SK-N-MC (cell line): Measurements from ENCODE around the gene TRPV2.

Experiments used
- EZH2 ChIP-seq: fragments of 200-600 bp; sonication (generic); IDR thresholded peaks from one replicate; pipeline ENCODE4 v1.6.1; 2017; ENCODE audit warnings: antibody characterized with exemption
- POLR2AphosphoS5 ChIP-seq: IDR thresholded peaks from 2 replicates; pipeline ENCODE4 v1.6.1; 2012; ENCODE audit warnings: mild to moderate bottlenecking, low read depth, low read length, borderline replicate concordance

DNA sequence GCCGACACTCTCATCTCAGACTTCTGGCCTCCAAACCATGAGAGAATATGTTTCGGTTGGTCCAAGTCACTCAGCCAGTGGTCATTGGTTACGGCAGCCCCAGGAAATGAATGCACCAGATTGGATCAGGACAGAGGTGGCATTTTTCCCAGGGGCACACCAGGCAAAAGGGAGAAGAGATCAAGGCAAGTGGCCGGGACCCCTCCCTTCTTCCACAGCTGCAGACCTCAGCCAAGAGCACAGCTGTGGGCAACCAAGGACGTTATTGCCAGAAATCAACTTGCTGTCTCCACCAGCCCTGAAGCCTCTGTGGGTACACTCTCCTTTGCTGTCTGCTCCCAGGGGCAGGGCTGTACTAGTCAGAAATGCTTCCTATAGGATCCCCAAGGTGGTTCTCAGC lies 55.9 kb downstream of the TRPV2 start:
- TF ChIP-seq POLR2AphosphoS5 (no peak), EZH2 (no peak)
